HEK293 (cell line): ENCODE data around the gene LPO.

Source experiments
- CTCF ChIA-PET: fragments of 350-600 bp; formaldehyde crosslinking; extraction: SDS; loops from one replicate; lab custom pipeline; 2021; ENCODE audit warnings: antibody characterized with exemption; lab: Yijun Ruan, JAX
- POLR2A ChIA-PET: fragments of 300-600 bp; formaldehyde crosslinking; extraction: SDS; loops from one replicate; lab custom pipeline; 2020; ENCODE audit warnings: antibody characterized with exemption, inconsistent platforms; lab: Yijun Ruan, JAX
- H3K27ac ChIP-seq: fragments of 200-500 bp; sonication (Bioruptor generic); 2 replicates; pipeline ENCODE4 v1.5.1; 2014; ENCODE audit warnings: low read depth, low read length, control low read depth, inconsistent platforms; ENCODE audit errors: extremely low read depth
- H3K36me3 ChIP-seq, 2 experiments: fragments of 200-500 bp in 1 of 2; sonication (Bioruptor generic) in 1 of 2; 1 replicate in 1 of 2; 2 replicates in 1 of 2; pipeline ENCODE4 v1.5.1; 2014 to 2017; ENCODE audit warnings: inconsistent platforms in 2 of 2, low read length in 2 of 2; ENCODE audit not compliant: control insufficient read depth in 2 of 2, insufficient read depth in 1 of 2
- H3K4me1 ChIP-seq: fragments of 200-500 bp; sonication (Bioruptor generic); 2 replicates; pipeline ENCODE4 v1.5.1; 2014; ENCODE audit warnings: mild to moderate bottlenecking, low read length, inconsistent platforms; ENCODE audit not compliant: control insufficient read depth, insufficient read depth
- H3K4me3 ChIP-seq: 2 replicates; pipeline ENCODE4 v1.5.1; 2011; ENCODE audit warnings: low read depth, mild to moderate bottlenecking, control low read depth, low read length, moderate library complexity
- H3K9me3 ChIP-seq: fragments of 200-500 bp; sonication (Bioruptor generic); 2 replicates; pipeline ENCODE4 v1.5.1; 2014; ENCODE audit warnings: low read depth, low read length, inconsistent platforms; ENCODE audit not compliant: control insufficient read depth, insufficient read depth
- KLF1 ChIP-seq: fragments of 450-650 bp; formaldehyde crosslinking; IDR thresholded peaks from 2 replicates; pipeline ENCODE4 v1.5.1; 2016; ENCODE audit warnings: missing biosample characterization, missing genetic modification characterization
- RBAK ChIP-seq: fragments of 450-650 bp; formaldehyde crosslinking; IDR thresholded peaks from 2 replicates; pipeline ENCODE4 v1.5.1; 2016; ENCODE audit warnings: missing biosample characterization, missing genetic modification characterization
- SP2 ChIP-seq: fragments of 450-650 bp; formaldehyde crosslinking; IDR thresholded peaks from 2 replicates; pipeline ENCODE4 v1.5.1; 2016; ENCODE audit warnings: missing biosample characterization, missing genetic modification characterization
- ZBTB48 ChIP-seq: fragments of 450-650 bp; formaldehyde crosslinking; IDR thresholded peaks from 2 replicates; pipeline ENCODE4 v1.5.1; 2016; ENCODE audit warnings: missing biosample characterization, missing genetic modification characterization
- ZEB2 ChIP-seq: fragments of 450-650 bp; formaldehyde crosslinking; IDR thresholded peaks from 2 replicates; pipeline ENCODE4 v1.5.1; 2016; ENCODE audit warnings: missing biosample characterization, missing genetic modification characterization
- ZFP41 ChIP-seq: fragments of 450-650 bp; formaldehyde crosslinking; IDR thresholded peaks from 2 replicates; pipeline ENCODE4 v1.5.1; 2016; ENCODE audit warnings: missing biosample characterization, missing genetic modification characterization, borderline replicate concordance
- ZNF10 ChIP-seq: fragments of 450-650 bp; formaldehyde crosslinking; IDR thresholded peaks from 2 replicates; pipeline ENCODE4 v1.5.1; 2017; ENCODE audit warnings: missing biosample characterization, missing genetic modification characterization
- ZNF146 ChIP-seq: fragments of 450-650 bp; formaldehyde crosslinking; IDR thresholded peaks from 2 replicates; pipeline ENCODE4 v1.5.1; 2016; ENCODE audit warnings: missing biosample characterization, missing genetic modification characterization
- ZNF157 ChIP-seq: fragments of 450-650 bp; formaldehyde crosslinking; IDR thresholded peaks from 2 replicates; pipeline ENCODE4 v1.5.1; 2016; ENCODE audit warnings: missing biosample characterization, missing genetic modification characterization
- ZNF19 ChIP-seq: fragments of 450-650 bp; formaldehyde crosslinking; IDR thresholded peaks from 2 replicates; pipeline ENCODE4; 2016; ENCODE audit warnings: missing biosample characterization, missing genetic modification characterization, low read depth
- ZNF202 ChIP-seq: fragments of 450-650 bp; formaldehyde crosslinking; IDR thresholded peaks from 2 replicates; pipeline ENCODE4 v1.5.1; 2016; ENCODE audit warnings: missing biosample characterization, missing genetic modification characterization, borderline replicate concordance
- ZNF248 ChIP-seq: fragments of 450-650 bp; formaldehyde crosslinking; IDR thresholded peaks from 2 replicates; pipeline ENCODE4 v1.5.1; 2017; ENCODE audit warnings: missing biosample characterization, missing genetic modification characterization
- ZNF335 ChIP-seq: fragments of 450-650 bp; formaldehyde crosslinking; conservative IDR thresholded peaks from 2 replicates; pipeline ENCODE4 v1.5.1; 2016; ENCODE audit warnings: missing biosample characterization, missing genetic modification characterization
- ZNF433 ChIP-seq: fragments of 450-650 bp; formaldehyde crosslinking; IDR thresholded peaks from 2 replicates; pipeline ENCODE4 v1.5.1; 2016; ENCODE audit warnings: missing biosample characterization, missing genetic modification characterization, low read depth
- ZNF501 ChIP-seq: fragments of 450-650 bp; formaldehyde crosslinking; IDR thresholded peaks from 2 replicates; pipeline ENCODE4 v1.5.1; 2016; ENCODE audit warnings: missing biosample characterization, missing genetic modification characterization
- ZNF585B ChIP-seq: fragments of 450-650 bp; formaldehyde crosslinking; IDR thresholded peaks from 2 replicates; pipeline ENCODE4 v1.5.1; 2016; ENCODE audit warnings: missing biosample characterization, missing genetic modification characterization
- ZNF621 ChIP-seq: fragments of 450-650 bp; formaldehyde crosslinking; IDR thresholded peaks from 2 replicates; pipeline ENCODE4 v1.5.1; 2017; ENCODE audit warnings: missing biosample characterization, missing genetic modification characterization
- ZNF629 ChIP-seq: fragments of 450-650 bp; formaldehyde crosslinking; IDR thresholded peaks from 2 replicates; pipeline ENCODE4 v1.5.1; 2017; ENCODE audit warnings: missing biosample characterization, missing genetic modification characterization
- ZNF670 ChIP-seq: fragments of 450-650 bp; formaldehyde crosslinking; IDR thresholded peaks from 2 replicates; pipeline ENCODE4 v1.5.1; 2016; ENCODE audit warnings: missing biosample characterization, missing genetic modification characterization, low read depth
- ZNF747 ChIP-seq: fragments of 450-650 bp; formaldehyde crosslinking; IDR thresholded peaks from 2 replicates; pipeline ENCODE4 v1.5.1; 2016; ENCODE audit warnings: missing biosample characterization, missing genetic modification characterization
- ZNF76 ChIP-seq: fragments of 450-650 bp; formaldehyde crosslinking; IDR thresholded peaks from 2 replicates; pipeline ENCODE4; 2016; ENCODE audit warnings: low read depth, missing biosample characterization, missing genetic modification characterization, borderline replicate concordance
- TF ChIP-seq, protein P1 (sequence below): fragments of 450-650 bp; formaldehyde crosslinking; IDR thresholded peaks from 2 replicates; pipeline ENCODE4 v1.5.1; 2016; ENCODE audit warnings: missing biosample characterization, missing genetic modification characterization
- TF ChIP-seq, protein P2 (sequence below): sonication (generic); formaldehyde crosslinking; IDR thresholded peaks from 2 replicates; pipeline ENCODE4 v1.8.1; 2022; ENCODE audit warnings: mild to moderate bottlenecking, moderate library complexity, missing genetic modification reagents
- TF ChIP-seq, protein P3 (sequence below): fragments of 450-650 bp; formaldehyde crosslinking; IDR thresholded peaks from 2 replicates; pipeline ENCODE4; 2016; ENCODE audit warnings: missing biosample characterization, missing genetic modification characterization
- TF ChIP-seq, protein P4 (sequence below): fragments of 450-650 bp; formaldehyde crosslinking; IDR thresholded peaks from 2 replicates; pipeline ENCODE4 v1.5.1; 2017; ENCODE audit warnings: missing biosample characterization, mild to moderate bottlenecking, missing genetic modification characterization, moderate library complexity

Gene LPO

DNA sequence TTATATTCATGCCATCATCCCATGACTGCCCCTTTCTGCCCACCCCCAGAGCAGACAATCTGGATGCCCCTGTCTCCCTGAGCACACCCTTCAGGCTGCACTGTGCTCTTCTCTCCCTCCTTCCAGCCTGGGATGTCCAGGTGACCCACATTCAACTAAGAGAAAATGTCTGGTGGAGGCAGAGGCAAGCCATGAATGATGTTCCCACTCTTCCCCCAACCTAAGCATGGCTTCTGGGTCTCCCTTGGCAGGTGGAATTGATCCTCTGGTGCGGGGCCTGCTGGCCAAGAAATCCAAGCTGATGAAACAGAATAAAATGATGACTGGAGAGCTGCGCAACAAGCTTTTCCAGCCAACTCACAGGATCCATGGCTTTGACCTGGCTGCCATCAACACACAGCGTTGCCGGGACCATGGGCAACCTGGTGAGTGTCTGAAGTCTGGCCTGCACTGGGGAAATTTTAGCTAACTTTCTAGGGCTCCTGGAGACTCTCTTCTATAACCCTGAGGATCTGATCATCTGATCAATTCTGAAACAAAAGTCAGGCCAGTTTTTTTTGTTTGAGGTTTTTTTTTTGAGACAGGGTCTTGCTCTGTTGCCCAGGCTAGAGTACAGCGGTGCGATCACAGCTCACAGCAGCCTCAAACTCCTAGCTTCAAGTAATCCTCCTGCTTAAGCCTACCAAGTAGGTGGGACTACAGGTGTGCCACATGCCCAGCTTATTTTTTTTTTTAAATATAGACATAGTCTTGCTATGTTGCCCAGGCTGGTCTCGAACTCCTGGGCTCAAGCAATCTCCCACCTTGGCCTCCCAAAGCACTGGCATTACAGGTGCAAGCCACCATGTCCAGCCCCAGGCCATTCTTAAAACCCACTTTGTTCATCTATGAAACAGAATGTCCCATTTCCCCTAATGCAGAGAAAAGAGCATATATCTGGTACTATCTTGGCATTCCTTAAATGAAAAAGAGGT lies 27.8 kb downstream of the LPO start:
- Histone ChIP-seq H3K4me3 (no peak overlapping the region), H3K36me3 (no peaks in the 10 kb centered on the region), H3K9me3 (peaks cover 1% of the 10 kb centered on the region; the same call in 1 of the 2 replicates), H3K4me1 (no peaks in the 10 kb centered on the region), H3K27ac (no peak overlapping the region)
- ChIA-PET CTCF (interaction anchor here (1.0 to 1.7 kb wide), 3 partner anchors 10 to 66 kb away, joined by 3 to 8 read pairs (median 3); no protein-coding TSS in a partner anchor), POLR2A (no interaction called here)
- TF ChIP-seq ZNF629: no peak
- TF ChIP-seq ZNF146 (tag by site-specific recombination): no peak
- TF ChIP-seq, protein P1, sequence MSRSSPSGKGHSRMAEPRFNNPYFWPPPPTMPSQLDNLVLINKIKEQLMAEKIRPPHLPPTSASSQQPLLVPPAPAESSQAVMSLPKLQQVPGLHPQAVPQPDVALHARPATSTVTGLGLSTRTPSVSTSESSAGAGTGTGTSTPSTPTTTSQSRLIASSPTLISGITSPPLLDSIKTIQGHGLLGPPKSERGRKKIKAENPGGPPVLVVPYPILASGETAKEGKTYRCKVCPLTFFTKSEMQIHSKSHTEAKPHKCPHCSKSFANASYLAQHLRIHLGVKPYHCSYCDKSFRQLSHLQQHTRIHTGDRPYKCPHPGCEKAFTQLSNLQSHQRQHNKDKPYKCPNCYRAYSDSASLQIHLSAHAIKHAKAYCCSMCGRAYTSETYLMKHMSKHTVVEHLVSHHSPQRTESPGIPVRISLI (tag by site-specific recombination): no peak
- no peak for TF ChIP-seq ZNF248
- no peak for TF ChIP-seq ZNF335 (tag by site-specific recombination)
- TF ChIP-seq, protein P2, sequence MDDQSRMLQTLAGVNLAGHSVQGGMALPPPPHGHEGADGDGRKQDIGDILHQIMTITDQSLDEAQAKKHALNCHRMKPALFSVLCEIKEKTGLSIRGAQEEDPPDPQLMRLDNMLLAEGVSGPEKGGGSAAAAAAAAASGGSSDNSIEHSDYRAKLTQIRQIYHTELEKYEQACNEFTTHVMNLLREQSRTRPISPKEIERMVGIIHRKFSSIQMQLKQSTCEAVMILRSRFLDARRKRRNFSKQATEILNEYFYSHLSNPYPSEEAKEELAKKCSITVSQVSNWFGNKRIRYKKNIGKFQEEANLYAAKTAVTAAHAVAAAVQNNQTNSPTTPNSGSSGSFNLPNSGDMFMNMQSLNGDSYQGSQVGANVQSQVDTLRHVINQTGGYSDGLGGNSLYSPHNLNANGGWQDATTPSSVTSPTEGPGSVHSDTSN (CRISPR knock-in tag): no peak
- TF ChIP-seq ZFP41: no peak
- TF ChIP-seq ZBTB48 (tag by site-specific recombination): no peak
- TF ChIP-seq, all 188 proteins: peak for 0

DNA sequence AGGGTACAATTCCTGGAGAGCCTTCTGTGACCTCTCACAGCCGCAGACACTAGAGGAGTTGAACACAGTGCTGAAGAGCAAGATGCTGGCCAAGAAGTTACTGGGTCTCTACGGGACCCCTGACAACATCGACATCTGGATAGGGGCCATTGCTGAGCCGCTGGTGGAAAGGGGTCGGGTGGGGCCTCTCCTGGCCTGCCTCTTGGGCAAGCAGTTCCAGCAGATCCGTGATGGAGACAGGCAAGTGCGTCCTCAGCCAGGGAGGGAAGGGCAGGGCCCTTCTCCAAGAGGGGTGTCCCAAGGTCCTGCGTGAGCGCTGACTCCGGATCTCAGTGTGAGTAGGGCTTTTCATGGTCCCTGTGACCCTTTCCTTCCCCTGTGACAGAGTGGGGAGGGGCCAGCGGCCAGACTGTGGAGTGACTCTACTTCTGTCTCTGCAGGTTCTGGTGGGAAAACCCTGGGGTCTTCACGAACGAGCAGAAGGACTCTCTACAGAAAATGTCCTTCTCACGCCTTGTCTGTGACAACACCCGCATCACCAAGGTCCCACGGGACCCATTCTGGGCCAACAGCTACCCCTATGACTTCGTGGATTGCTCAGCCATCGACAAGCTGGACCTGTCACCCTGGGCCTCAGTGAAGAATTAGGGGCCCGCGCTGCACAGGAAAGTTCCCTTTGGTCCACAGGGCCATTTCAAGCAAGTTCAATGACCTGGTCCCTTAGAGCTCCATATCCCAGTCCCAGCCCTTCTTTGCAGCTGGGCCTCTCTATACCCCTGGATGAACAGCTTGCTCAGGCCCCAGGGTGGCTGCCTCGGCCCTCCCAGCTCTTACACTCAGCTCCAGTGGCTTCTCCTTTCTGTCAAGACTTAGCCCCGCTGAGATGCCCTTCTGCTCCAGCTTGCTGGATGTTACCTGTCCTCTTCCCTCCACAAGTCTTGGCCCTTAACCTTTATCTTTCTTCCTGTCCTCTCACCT lies 29.3 kb downstream of the LPO start:
- TF ChIP-seq ZNF19: no peak
- TF ChIP-seq ZNF202 (tag by site-specific recombination): no peak
- TF ChIP-seq KLF1 (tag by site-specific recombination): no peak
- no peak for TF ChIP-seq RBAK
- TF ChIP-seq, protein P3, sequence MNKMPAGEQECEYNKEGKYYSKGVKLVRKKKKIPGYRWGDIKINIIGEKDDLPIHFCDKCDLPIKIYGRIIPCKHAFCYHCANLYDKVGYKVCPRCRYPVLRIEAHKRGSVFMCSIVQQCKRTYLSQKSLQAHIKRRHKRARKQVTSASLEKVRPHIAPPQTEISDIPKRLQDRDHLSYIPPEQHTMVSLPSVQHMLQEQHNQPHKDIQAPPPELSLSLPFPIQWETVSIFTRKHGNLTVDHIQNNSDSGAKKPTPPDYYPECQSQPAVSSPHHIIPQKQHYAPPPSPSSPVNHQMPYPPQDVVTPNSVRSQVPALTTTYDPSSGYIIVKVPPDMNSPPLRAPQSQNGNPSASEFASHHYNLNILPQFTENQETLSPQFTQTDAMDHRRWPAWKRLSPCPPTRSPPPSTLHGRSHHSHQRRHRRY (tag by site-specific recombination): no peak
- no peak for TF ChIP-seq ZNF501 (tag by site-specific recombination)
- no peak for TF ChIP-seq ZEB2 (tag by site-specific recombination)
- TF ChIP-seq ZNF585B (tag by site-specific recombination): no peak

DNA sequence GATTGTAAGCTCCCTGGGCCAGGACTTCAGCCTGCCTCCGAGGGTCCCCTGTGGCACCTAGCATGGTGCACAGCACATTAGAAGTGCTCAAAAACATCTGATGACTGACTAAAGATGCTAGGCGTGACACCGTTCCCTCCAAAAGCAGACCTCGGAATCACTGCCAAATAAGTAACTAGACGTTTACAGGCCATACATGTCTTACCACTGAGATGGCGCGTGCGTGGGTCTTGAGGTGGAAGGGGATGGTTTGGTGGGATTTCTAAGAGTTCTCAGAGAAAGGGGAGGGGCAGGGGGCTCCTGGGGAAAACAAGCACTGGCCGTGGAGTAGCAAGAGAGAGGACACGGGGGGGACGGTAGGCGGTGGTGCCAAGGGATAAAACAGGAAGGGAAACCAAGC lies 29.9 kb downstream of the LPO start:
- no peaks in the 10 kb centered on the region for H3K4me1 ChIP-seq
- H3K4me3 ChIP-seq: no peak overlapping the region
- ChIA-PET POLR2A (no interaction called here), CTCF (interaction anchor here (0.6 to 0.9 kb wide), 2 partner anchors 9 to 11 kb away, joined by 3 to 4 read pairs; no protein-coding TSS in a partner anchor)
- H3K27ac ChIP-seq: no peak overlapping the region
- no peaks in the 10 kb centered on the region for H3K9me3 ChIP-seq
- no peaks in the 10 kb centered on the region for H3K36me3 ChIP-seq
- TF ChIP-seq ZNF621: no peak
- TF ChIP-seq ZNF76 (tag by site-specific recombination): no peak
- no peak for TF ChIP-seq ZNF157 (tag by site-specific recombination)
- TF ChIP-seq, protein P4, sequence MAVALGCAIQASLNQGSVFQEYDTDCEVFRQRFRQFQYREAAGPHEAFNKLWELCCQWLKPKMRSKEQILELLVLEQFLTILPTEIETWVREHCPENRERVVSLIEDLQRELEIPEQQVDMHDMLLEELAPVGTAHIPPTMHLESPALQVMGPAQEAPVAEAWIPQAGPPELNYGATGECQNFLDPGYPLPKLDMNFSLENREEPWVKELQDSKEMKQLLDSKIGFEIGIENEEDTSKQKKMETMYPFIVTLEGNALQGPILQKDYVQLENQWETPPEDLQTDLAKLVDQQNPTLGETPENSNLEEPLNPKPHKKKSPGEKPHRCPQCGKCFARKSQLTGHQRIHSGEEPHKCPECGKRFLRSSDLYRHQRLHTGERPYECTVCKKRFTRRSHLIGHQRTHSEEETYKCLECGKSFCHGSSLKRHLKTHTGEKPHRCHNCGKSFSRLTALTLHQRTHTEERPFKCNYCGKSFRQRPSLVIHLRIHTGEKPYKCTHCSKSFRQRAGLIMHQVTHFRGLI: no peak
- TF ChIP-seq SP2 (tag by site-specific recombination): no peak
- TF ChIP-seq ZNF10 (tag by site-specific recombination): no peak
- TF ChIP-seq ZNF670 (tag by site-specific recombination): no peak
- TF ChIP-seq ZNF433 (tag by site-specific recombination): no peak
- TF ChIP-seq ZNF747 (tag by site-specific recombination): no peak

More for the DNA sequence above, 29.3 kb downstream of the LPO start:
- CTCF ChIA-PET: interaction anchor here (0.6 to 1.0 kb wide), 3 partner anchors 10 to 68 kb away, joined by 3 to 4 read pairs (median 3); no protein-coding TSS in a partner anchor
- Histone ChIP-seq H3K27ac (no peak overlapping the region), H3K4me1 (no peaks in the 10 kb centered on the region), H3K4me3 (no peak overlapping the region), H3K9me3 (no peaks in the 10 kb centered on the region), H3K36me3 (no peaks in the 10 kb centered on the region)
- POLR2A ChIA-PET: no interaction called here
